ENCODE results near the gene IL21. TPM values are rescaled to one million over a fixed set of nuclear protein-coding genes. Genes with fewer than 3 reads are reported as not detected.

The IL21 gene
- total RNA-seq, 1 donor from 2014 or later: not detected

GRCh38 chr4:122636697-122637096, 15.8 kb upstream of the IL21 start:
- ATAC-seq: no peak
- DNase-seq: no peak
- intact Hi-C loops (cut with micrococcal nuclease): no loop called here

- intact Hi-C loops (cut with micrococcal nuclease): no loop called here
- DNase-seq: no peak
- no peak for ATAC-seq
These were observed 14.3 kb upstream of the IL21 start for GRCh38 chr4:122635205-122635604.

- intact Hi-C loops (cut with micrococcal nuclease): no loop called here
- no peak for ATAC-seq
- DNase-seq: no peak
These were observed 12.3 kb upstream of the IL21 start for GRCh38 chr4:122633211-122633610.

- DNase-seq (no peak), ATAC-seq (no peak)
- intact Hi-C loops (cut with micrococcal nuclease): no loop called here
These were observed 11.7 kb upstream of the IL21 start for GRCh38 chr4:122632396-122633143.

- ATAC-seq (no peak), DNase-seq (no peak)
- intact Hi-C loops (cut with micrococcal nuclease): no loop called here
These were observed 4.3 kb upstream of the IL21 start for GRCh38 chr4:122625156-122625555.

GRCh38 chr4:122624205-122624604, 3.3 kb upstream of the IL21 start:
- intact Hi-C loops (cut with micrococcal nuclease): no loop called here
- DNase-seq (no peak), ATAC-seq (no peak)

GRCh38 chr4:122623637-122624166, 2.8 kb upstream of the IL21 start:
- intact Hi-C loops (cut with micrococcal nuclease): no loop called here
- no peak for DNase-seq
- ATAC-seq: no peak

- no peak for ATAC-seq
- intact Hi-C loops (cut with micrococcal nuclease): no loop called here
These were observed 1.5 kb upstream of the IL21 start for GRCh38 chr4:122622400-122622799.

GRCh38 chr4:122619611-122620010, 1.3 kb downstream of the IL21 start:
- no peak for DNase-seq
- intact Hi-C loops (cut with micrococcal nuclease): no loop called here
- no peak for ATAC-seq

More at GRCh38 chr4:122622400-122622799, 1.5 kb upstream of the IL21 start:
- DNase-seq: no peak

GRCh38 chr4:122617597-122618593, 3.0 kb downstream of the IL21 start:
- ATAC-seq (no peak), DNase-seq (no peak)
- intact Hi-C loops (cut with micrococcal nuclease): no loop called here

GRCh38 chr4:122616915-122617596, 3.8 kb downstream of the IL21 start:
- intact Hi-C loops (cut with micrococcal nuclease): no loop called here
- DNase-seq: no peak
- no peak for ATAC-seq

GRCh38 chr4:122614621-122615020, 6.2 kb downstream of the IL21 start:
- ATAC-seq: no peak
- no peak for DNase-seq
- intact Hi-C loops (cut with micrococcal nuclease): no loop called here

GRCh38 chr4:122612540-122612939, 8.3 kb downstream of the IL21 start:
- no peak for ATAC-seq
- intact Hi-C loops (cut with micrococcal nuclease): no loop called here
- no peak for DNase-seq

GRCh38 chr4:122606364-122607043, 14.4 kb downstream of the IL21 start:
- intact Hi-C loops (cut with micrococcal nuclease): loop anchor here (10.0 kb wide), 1 partner anchor 318 kb away; the partner anchor contains the start of gene NUDT6
- DNase-seq (no peak), ATAC-seq (no peak)

- intact Hi-C loops (cut with micrococcal nuclease): loop anchor here (5.0 to 10.0 kb wide), 2 partner anchors 113 to 321 kb away; partner anchors contain the start of gene NUDT6
- ATAC-seq: no peak
- no peak for DNase-seq
These were observed 16.7 kb downstream of the IL21 start for GRCh38 chr4:122604146-122604545.

GRCh38 chr4:122603156-122603574, 17.7 kb downstream of the IL21 start:
- ATAC-seq (no peak), DNase-seq (no peak)
- intact Hi-C loops (cut with micrococcal nuclease): loop anchor here (5.0 to 10.0 kb wide), 2 partner anchors 114 to 322 kb away; partner anchors contain the start of gene NUDT6

GRCh38 chr4:122602277-122603142, 18.4 kb downstream of the IL21 start:
- DNase-seq: no peak
- intact Hi-C loops (cut with micrococcal nuclease): loop anchor here (5.0 to 10.0 kb wide), 2 partner anchors 115 to 322 kb away; partner anchors contain the start of gene NUDT6
- ATAC-seq: peak; percentile 67

GRCh38 chr4:122591196-122591595, 29.7 kb downstream of the IL21 start:
- no peak for ATAC-seq
- intact Hi-C loops (cut with micrococcal nuclease): no loop called here
- no peak for DNase-seq
